Kidney glomerular epithelial cell (primary cell): Measurements from ENCODE around the gene KCMF1.

Experiments
- DNase-seq: peaks from one replicate; lab custom pipeline; 2025; lab: John Stamatoyannopoulos, UW

KCMF1 gene

DNA sequence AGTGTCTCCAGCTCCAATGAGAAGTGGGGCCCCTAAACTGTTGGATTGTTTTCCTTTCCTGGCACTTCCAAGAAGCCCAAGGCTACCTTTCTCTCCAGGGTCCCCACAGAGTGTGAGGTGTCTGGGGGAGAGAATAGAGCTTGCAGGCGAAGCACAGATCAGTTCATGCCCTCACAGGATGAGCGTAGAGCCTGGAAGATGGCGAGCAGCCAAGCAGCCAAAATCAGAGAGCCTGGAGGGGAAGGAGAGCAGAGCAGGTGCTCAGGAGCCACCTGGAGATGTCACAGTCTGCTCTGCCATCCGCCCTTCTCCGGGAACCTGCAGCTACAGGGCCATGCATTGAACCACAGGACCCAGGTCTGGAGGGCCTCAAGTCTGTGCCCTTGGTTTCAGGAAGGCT is 107.6 kb downstream of the KCMF1 start:
- DNase-seq, result no peak

DNA sequence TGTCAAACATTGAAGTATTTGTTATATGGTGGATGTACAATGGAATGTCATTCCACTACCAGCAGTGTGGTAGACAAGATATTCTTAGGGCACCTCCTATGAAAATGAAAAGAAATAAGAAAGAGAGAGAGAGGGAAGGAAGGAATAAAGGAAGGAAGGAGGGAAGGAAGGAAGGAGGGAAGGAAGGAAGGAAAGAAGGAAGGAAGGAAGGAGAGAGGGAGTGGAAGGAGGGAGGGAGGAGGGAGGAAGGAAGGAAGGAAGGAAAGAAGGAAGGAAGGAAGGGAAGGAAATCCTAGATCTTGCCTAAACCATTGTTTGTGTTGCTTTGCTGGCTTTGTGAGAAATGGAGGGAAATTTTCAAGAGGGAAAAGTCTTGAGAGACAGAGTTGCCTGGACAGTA is 112.1 kb downstream of the KCMF1 start:
- no peak for DNase-seq

DNA sequence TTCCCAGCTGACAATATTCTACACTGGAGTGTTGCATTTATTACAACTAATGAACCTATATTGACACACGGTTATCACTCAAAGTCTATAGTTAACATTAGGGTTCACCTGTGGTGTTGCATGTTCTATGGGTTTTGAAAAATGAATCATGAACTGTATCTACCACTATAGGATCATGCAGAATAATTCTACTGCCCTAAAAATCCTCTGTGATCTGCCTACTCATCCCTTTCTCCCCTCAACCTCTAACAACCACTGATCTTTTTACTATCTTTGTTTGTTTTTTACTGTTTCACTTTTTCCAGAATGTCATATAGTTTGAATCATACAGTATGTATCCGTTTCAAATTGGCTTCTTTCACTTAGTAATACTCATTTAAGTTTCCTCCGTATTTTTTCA is 114.6 kb downstream of the KCMF1 start:
- DNase-seq, result no peak

DNA sequence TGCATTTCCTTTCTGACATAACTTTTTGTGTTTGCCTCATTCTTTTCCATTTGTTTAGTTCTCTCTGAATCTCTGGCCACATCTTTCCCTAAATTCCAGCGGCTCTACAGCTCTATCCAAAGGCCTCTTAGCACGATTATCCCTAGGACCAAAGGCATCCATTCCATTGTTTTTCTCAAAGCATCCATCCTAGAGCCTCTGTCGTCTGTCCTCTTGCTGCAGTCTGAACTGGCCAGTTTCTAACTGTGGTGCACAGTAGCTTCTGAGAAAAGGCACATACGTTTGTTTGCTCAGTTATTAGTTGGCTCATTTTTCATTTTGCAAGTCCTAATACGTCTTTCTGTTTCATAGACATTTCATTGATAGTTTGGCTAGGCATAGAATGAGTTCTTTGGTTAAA is 116.6 kb downstream of the KCMF1 start:
- DNase-seq, result no peak

DNA sequence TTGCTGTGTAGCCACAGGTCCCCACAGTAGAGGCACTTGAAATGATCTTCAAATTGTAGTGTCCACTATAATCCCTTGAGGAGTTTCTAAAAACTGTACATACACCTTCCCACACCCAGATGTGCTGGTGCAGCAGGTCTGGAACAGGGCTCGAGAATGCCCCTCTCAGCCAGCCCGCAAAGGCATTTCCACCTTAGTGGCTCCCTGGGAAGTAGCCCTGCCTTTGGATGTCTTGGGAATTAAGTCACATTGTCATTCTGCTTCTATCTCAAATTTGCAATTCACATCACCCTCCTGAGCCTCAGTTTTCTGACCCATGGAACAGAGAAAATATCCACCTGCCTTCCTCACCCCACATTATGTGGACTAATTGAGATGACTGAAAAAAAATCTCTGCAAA is 118.0 kb downstream of the KCMF1 start:
- DNase-seq, result no peak

DNA sequence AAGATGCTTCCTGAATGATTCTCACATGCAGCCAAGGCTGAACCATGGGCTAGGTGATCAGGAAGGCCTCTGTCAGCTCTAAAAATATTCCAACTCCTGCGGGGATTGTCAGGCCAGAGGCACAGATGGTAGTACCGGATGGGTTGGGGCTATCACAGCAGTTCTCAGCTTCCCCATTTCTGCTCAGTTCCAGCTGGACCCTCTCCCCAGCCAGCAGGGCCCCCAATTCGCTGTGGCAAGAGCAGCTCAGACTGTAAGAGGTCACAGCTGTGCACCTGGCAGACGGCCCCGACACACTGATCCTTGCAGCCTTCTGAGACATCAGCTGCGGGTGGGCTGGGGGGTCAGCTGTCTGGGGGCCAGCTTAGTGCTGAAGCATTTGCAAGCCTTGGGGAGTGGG is 118.6 kb downstream of the KCMF1 start:
- no peak for DNase-seq

DNA sequence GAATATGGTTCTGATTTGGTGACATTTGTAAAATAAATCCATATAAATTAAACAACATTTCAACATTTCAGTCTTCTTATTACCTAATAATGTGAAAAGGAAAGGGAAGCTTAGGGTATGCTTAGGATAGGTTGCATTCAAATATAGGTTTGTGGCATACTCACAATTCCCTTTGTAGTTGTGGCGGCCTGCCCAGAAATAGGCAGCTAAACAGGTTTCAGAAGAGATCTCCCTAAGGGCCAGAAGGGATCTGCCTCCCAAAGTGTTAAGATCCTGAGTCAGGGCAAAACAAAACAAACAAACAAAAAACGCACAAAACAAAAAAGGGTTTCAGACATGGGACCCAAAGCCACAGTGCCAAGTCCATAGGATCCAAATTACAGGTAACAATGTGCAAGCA is 120.9 kb downstream of the KCMF1 start:
- no peak for DNase-seq

DNA sequence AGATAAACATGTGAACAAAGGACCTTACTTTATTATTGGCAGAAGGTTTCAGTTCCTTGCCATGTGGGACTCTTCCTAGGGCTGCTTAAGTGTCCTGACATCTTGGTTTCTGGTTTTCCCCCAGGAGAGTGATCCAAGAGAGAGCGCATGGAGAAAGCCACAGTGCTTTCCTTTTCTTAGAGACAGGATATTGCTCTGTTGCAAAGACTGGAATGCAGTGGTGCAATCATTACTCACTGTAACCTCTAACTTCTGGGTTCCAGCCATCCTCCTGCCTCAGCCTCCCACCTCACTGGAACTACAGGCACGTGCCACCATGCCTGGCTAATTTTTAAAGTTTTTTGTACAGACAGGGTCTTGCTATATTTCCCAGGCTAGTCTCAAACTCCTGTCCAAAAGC is 124.1 kb downstream of the KCMF1 start:
- no peak for DNase-seq

DNA sequence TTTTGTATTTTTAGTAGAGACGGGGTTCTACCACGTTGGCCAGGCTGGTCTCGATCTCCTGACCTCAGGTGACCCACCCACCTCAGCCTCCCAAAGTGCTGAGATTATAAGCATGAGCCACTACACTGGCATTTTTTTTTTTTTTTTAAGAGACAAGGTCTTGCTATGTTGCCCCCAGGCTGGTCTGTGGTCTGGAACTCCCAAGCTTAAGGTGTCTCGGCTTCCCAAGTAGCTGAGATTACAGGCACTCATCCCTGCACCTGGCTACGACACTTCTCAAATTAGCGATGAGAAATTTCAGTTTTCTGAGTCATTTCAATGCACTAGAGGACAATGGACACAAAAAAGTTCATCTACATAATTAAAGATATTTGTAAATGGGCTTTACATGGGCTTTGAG is 125.7 kb downstream of the KCMF1 start:
- no peak for DNase-seq

DNA sequence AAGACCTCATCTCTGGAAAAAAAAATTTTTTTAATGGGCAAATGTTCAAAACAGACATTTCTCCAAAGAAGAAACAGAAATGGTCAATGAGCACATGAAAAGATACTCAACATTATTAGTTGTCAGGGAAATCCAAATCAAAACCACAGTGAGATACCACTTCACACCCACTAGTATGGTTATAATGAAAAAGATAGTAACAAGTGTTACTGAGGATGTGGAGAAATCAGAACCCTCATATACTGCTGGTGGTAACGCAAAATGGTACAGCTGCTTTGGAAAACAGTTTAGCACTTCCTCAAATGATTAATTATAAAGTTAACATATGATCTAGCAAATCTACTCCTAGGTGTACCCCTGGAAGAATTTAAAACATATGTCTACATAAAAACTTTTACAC is 133.3 kb downstream of the KCMF1 start:
- no peak for DNase-seq

DNA sequence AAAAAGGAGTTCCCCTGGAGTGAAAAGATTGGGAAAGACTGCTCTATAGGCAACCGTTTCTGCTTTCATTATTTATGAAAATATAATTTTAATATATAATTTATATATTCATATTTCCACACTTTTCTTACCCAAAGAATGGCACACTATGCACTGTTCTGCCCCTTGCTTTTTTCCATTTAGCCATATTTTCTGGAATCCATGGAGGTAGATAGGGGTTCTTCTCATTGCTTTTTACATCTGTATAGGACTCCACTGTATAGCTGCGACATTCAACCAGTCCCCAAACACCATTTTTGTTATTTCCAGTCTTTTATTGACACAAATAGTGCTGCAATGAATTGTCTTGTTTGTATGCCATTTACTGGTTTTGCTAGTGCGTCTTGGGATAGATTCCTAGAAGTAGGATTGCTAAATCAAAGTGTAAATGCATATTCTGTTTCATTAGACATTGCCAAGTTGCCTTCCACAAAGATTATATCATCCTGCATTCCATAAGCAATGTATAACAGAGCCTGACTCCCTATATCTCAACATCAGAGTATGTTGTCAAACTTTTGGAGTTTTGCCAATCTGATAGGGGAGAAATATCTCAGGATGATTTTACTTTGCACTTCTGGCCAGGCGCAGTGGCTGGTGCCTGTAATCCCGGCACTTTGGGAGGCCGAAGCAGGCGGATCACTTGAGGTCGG is 135.7 kb downstream of the KCMF1 start:
- no peak for DNase-seq
